Esophagus muscularis mucosa (tissue), 4 donors: Measurements from ENCODE around the gene CARS1.

Source experiments
- CTCF ChIP-seq, 3 experiments: fragments of 200-600 bp in 2 of 3; fragments of 450-650 bp in 1 of 3; sonication (generic) in 2 of 3; IDR thresholded peaks; one replicate each; pipeline ENCODE4 v1.5.1; 2017 to 2019; ENCODE audit warnings: antibody characterized with exemption in 3 of 3, mild to moderate bottlenecking in 2 of 3, moderate library complexity in 1 of 3
- EP300 ChIP-seq: sonication (generic); formaldehyde crosslinking; IDR thresholded peaks from one replicate; pipeline ENCODE4 v1.6.1; 2017; ENCODE audit warnings: antibody characterized with exemption
- POLR2A ChIP-seq: fragments of 450-650 bp; IDR thresholded peaks from one replicate; pipeline ENCODE4 v1.6.1; 2017; ENCODE audit warnings: antibody characterized with exemption, moderate library complexity, mild to moderate bottlenecking, low read depth

- no peak for TF ChIP-seq CTCF (IDR thresholded peaks at IDR 0.05)
- no peak for TF ChIP-seq EP300
- no peak for TF ChIP-seq POLR2A
These were observed 34.2 kb downstream of the CARS1 start for GRCh38 chr11:3022982-3023381.
